Esophagus muscularis mucosa (tissue), 4 donors: ENCODE measurements around the gene BNC2. TPM values are rescaled to one million over a fixed set of nuclear protein-coding genes. Genes with fewer than 3 reads are reported as not detected.

Source experiments
- DNase-seq: peaks from one replicate; pipeline ENCODE4 v3.0.0-alpha.2; 2017; ENCODE audit errors: extremely low spot score
- H3K27ac ChIP-seq, 4 donors: fragments of 200-600 bp; sonication (generic); replicated peaks in 1 of 4; 1 replicate in 3 of 4; 2 replicates in 1 of 4; pipeline ENCODE4 v1.5.1; 2016 to 2019; ENCODE audit warnings: mild to moderate bottlenecking in 1 of 4
- H3K27me3 ChIP-seq, 4 donors: fragments of 200-600 bp; sonication (generic); one replicate each; pipeline versions ENCODE4 v1.5.1 to v1.6.0; 2016 to 2019
- H3K36me3 ChIP-seq, 4 donors: fragments of 200-600 bp; sonication (generic); one replicate each; pipeline ENCODE4 v1.5.1; 2016 to 2019
- H3K4me1 ChIP-seq, 4 donors: fragments of 200-600 bp; sonication (generic); one replicate each; pipeline ENCODE4 v1.5.1; 2016 to 2019
- H3K4me3 ChIP-seq, 4 donors: fragments of 200-600 bp; sonication (generic); 1 replicate in 2 of 4; 2 replicates in 2 of 4; pipeline ENCODE4 v1.5.1; 2016 to 2019; ENCODE audit warnings: mild to moderate bottlenecking in 4 of 4, moderate library complexity in 1 of 4
- H3K9me3 ChIP-seq, 4 donors: fragments of 200-600 bp; sonication (generic); 1 replicate in 3 of 4; 2 replicates in 1 of 4; pipeline ENCODE4 v1.5.1; 2016 to 2019
- CTCF ChIP-seq, 3 experiments: fragments of 200-600 bp in 2 of 3; fragments of 450-650 bp in 1 of 3; sonication (generic) in 2 of 3; IDR thresholded peaks; one replicate each; pipeline ENCODE4 v1.5.1; 2017 to 2019; ENCODE audit warnings: antibody characterized with exemption in 3 of 3, mild to moderate bottlenecking in 2 of 3, moderate library complexity in 1 of 3
- EP300 ChIP-seq: sonication (generic); formaldehyde crosslinking; IDR thresholded peaks from one replicate; pipeline ENCODE4 v1.6.1; 2017; ENCODE audit warnings: antibody characterized with exemption
- POLR2A ChIP-seq: fragments of 450-650 bp; IDR thresholded peaks from one replicate; pipeline ENCODE4 v1.6.1; 2017; ENCODE audit warnings: antibody characterized with exemption, moderate library complexity, mild to moderate bottlenecking, low read depth
- POLR2AphosphoS5 ChIP-seq, 2 donors: sonication (generic); formaldehyde crosslinking; IDR thresholded peaks; one replicate each; pipeline ENCODE4 v1.6.1; 2017; ENCODE audit warnings: antibody characterized with exemption in 2 of 2
- WGBS: methylation state at CpG from one replicate; pipeline ENCODE4 v1.1.5; 2018; 5-methylcytosine and 5-hydroxymethylcytosine counted together
- intact Hi-C: fragments of 100-400 bp; cut with DNase I; formaldehyde crosslinking; loops from one replicate; pipeline ENCODE4 v1.15.1; 2023
- total RNA-seq, 4 donors: library from RNA; depleted of rRNA; stranded (reverse); fragments of >200 nt; gene quantifications; one replicate each; pipeline versions ENCODE4 v1.1.0 to v1.2.1, GENCODE V29; 2016

BNC2 gene
- total RNA-seq, 4 donors from 2014 or later, result 95.3 to 138 (median 123) TPM

GRCh38 chr9:16730162-16730561, 140.3 kb downstream of the BNC2 start:
- Histone ChIP-seq H3K36me3 (peaks cover 0 to 5% (median 0%) of the 10 kb centered on the region in 4 donors), H3K4me1 (peaks cover 3 to 52% (median 43%) of the 10 kb centered on the region in 4 donors), H3K27ac (peak overlapping the region in 1 of 4 donors; percentile 9), H3K9me3 (no peaks in the 10 kb centered on the region), H3K4me3 (no peak overlapping the region), H3K27me3 (no peaks in the 10 kb centered on the region)
- intact Hi-C loops, result no loop called here
- WGBS, result 71% methylated on average over 5 of the region's 5 CpGs
- DNase-seq, result no peak
- TF ChIP-seq EP300 (no peak), CTCF (IDR thresholded peaks at IDR 0.05) (no peak), POLR2AphosphoS5 (IDR thresholded peaks at IDR 0.05) (no peak), POLR2A (no peak)

GRCh38 chr9:16729651-16730050, 140.8 kb downstream of the BNC2 start:
- no peak for DNase-seq
- peaks cover 3 to 55% (median 45%) of the 10 kb centered on the region in 4 donors for H3K4me1 ChIP-seq
- no peaks in the 10 kb centered on the region for H3K27me3 ChIP-seq
- peaks cover 0 to under 1% (median 0%) of the 10 kb centered on the region in 4 donors for H3K36me3 ChIP-seq
- no peaks in the 10 kb centered on the region for H3K9me3 ChIP-seq
- TF ChIP-seq CTCF (IDR thresholded peaks at IDR 0.05), result no peak
- TF ChIP-seq POLR2AphosphoS5 (IDR thresholded peaks at IDR 0.05), result peak in 1 of 2 donors; percentile 23
- WGBS, result 81% methylated on average over 4 of the region's 4 CpGs
- no peak overlapping the region for H3K4me3 ChIP-seq
- intact Hi-C loops, result loop anchor here (5.0 to 10.0 kb wide), 2 partner anchors 138 to 535 kb away; no protein-coding TSS in a partner anchor
- H3K27ac ChIP-seq, result peak overlapping the region in 2 of 4 donors; percentile 2 to 90

- no peak for DNase-seq
- peak overlapping the region; percentile 58 to 71 (median 66) for H3K4me3 ChIP-seq
- H3K27ac ChIP-seq, result peak overlapping the region; percentile 87 to 96 (median 93)
- H3K9me3 ChIP-seq, result no peaks in the 10 kb centered on the region
- intact Hi-C loops, result loop anchor here (5.0 to 10.0 kb wide), 2 partner anchors 139 to 533 kb away; no protein-coding TSS in a partner anchor
- 47% methylated on average over 3 of the region's 3 CpGs for WGBS
- no peaks in the 10 kb centered on the region for H3K36me3 ChIP-seq
- H3K27me3 ChIP-seq, result no peaks in the 10 kb centered on the region
- TF ChIP-seq POLR2AphosphoS5 (IDR thresholded peaks at IDR 0.05), result no peak
- TF ChIP-seq CTCF (IDR thresholded peaks at IDR 0.05), result no peak
- TF ChIP-seq EP300, result no peak
- no peak for TF ChIP-seq POLR2A
- peaks cover 3 to 69% (median 53%) of the 10 kb centered on the region in 4 donors for H3K4me1 ChIP-seq
These were observed 142.3 kb downstream of the BNC2 start for GRCh38 chr9:16728137-16728508.

- H3K4me3 ChIP-seq, result peak overlapping the region; percentile 58 to 71 (median 66)
- H3K27ac ChIP-seq, result peak overlapping the region; percentile 87 to 96 (median 93)
- H3K27me3 ChIP-seq, result no peaks in the 10 kb centered on the region
- H3K36me3 ChIP-seq, result no peaks in the 10 kb centered on the region
- 14% methylated on average over 7 of the region's 7 CpGs for WGBS
- H3K9me3 ChIP-seq, result no peaks in the 10 kb centered on the region
- H3K4me1 ChIP-seq, result peaks cover 3 to 72% (median 58%) of the 10 kb centered on the region in 4 donors
- DNase-seq, result no peak
- TF ChIP-seq POLR2AphosphoS5 (IDR thresholded peaks at IDR 0.05) (peak in 1 of 2 donors; percentile 0), EP300 (no peak)
- intact Hi-C loops, result loop anchor here (5.0 to 10.0 kb wide), 2 partner anchors 140 to 533 kb away; no protein-coding TSS in a partner anchor
These were observed 142.9 kb downstream of the BNC2 start for GRCh38 chr9:16727452-16728136.

GRCh38 chr9:16726718-16727451, 143.6 kb downstream of the BNC2 start:
- Histone ChIP-seq H3K4me1 (peaks cover 3 to 77% (median 61%) of the 10 kb centered on the region in 4 donors), H3K4me3 (peak overlapping the region; percentile 58 to 71 (median 66))

More at GRCh38 chr9:16726718-16727451, 143.6 kb downstream of the BNC2 start:
- intact Hi-C loops, result loop anchor here (5.0 to 10.0 kb wide), 2 partner anchors 140 to 532 kb away; no protein-coding TSS in a partner anchor
- DNase-seq, result peak; percentile 96
- Histone ChIP-seq H3K27ac (peak overlapping the region; percentile 87 to 96 (median 93)), H3K9me3 (no peaks in the 10 kb centered on the region), H3K36me3 (no peaks in the 10 kb centered on the region), H3K27me3 (no peaks in the 10 kb centered on the region)
- under 1% methylated on average over 21 of the region's 60 CpGs for WGBS
- TF ChIP-seq CTCF (IDR thresholded peaks at IDR 0.05) (no peak), POLR2A (peak; percentile 46), POLR2AphosphoS5 (IDR thresholded peaks at IDR 0.05) (peak; percentile 88 to 91), EP300 (no peak)
